Mucosa of rectum (tissue), 2 donors: ENCODE data around the gene PLPP7.
"Not testable (repeated sequence)": the region's sequence is repeated elsewhere in the genome, so short reads cannot be mapped to it uniquely, and the experiment has no call there.

Source experiments
- H3K27ac ChIP-seq, 2 donors: one replicate each; pipeline ENCODE4 v1.7.0; 2013; ENCODE audit warnings: inconsistent platforms in 2 of 2, low read depth in 2 of 2, low read length in 2 of 2
- H3K27me3 ChIP-seq, 2 donors: one replicate each; pipeline ENCODE4 v1.7.0; 2013; ENCODE audit warnings: low read length in 2 of 2; ENCODE audit not compliant: control insufficient read depth in 2 of 2, insufficient read depth in 2 of 2
- H3K36me3 ChIP-seq, 2 donors: one replicate each; pipeline ENCODE4 v1.7.0; 2013; ENCODE audit warnings: low read length in 2 of 2; ENCODE audit not compliant: control insufficient read depth in 2 of 2, insufficient read depth in 2 of 2
- H3K4me1 ChIP-seq, 2 donors: one replicate each; pipeline ENCODE4 v1.7.0; 2013; ENCODE audit warnings: low read length in 2 of 2, mild to moderate bottlenecking in 1 of 2; ENCODE audit not compliant: control insufficient read depth in 2 of 2, insufficient read depth in 2 of 2
- H3K4me3 ChIP-seq, 2 donors: one replicate each; pipeline ENCODE4 v1.7.0; 2013; ENCODE audit warnings: low read length in 2 of 2
- H3K9ac ChIP-seq, 2 donors: one replicate each; pipeline ENCODE4 v1.7.0; 2013; ENCODE audit warnings: low read length in 2 of 2, low read depth in 1 of 2, mild to moderate bottlenecking in 1 of 2
- H3K9me3 ChIP-seq, 2 donors: one replicate each; pipeline ENCODE4 v1.7.0; 2013; ENCODE audit warnings: low read length in 2 of 2; ENCODE audit not compliant: control insufficient read depth in 2 of 2
- donor health status: healthy.
- donor health status: Normal muscosa, but diverticular disease.

PLPP7 gene

GRCh38 chr9:131266266-131267229 is 23.0 kb upstream of the PLPP7 start:
- no peaks in the 10 kb centered on the region for H3K36me3 ChIP-seq
- no peaks in the 10 kb centered on the region for H3K27me3 ChIP-seq
- H3K27ac ChIP-seq, result no peak overlapping the region
- H3K4me1 ChIP-seq, result peaks cover 6 to 7% of the 10 kb centered on the region in 2 donors
- H3K9ac ChIP-seq, result no peak overlapping the region
- no peaks in the 10 kb centered on the region for H3K9me3 ChIP-seq
- H3K4me3 ChIP-seq, result no peak overlapping the region

- H3K36me3 ChIP-seq, result no peaks in the 10 kb centered on the region
- no peaks in the 10 kb centered on the region for H3K9me3 ChIP-seq
- peaks cover 0 to 4% of the 10 kb centered on the region in 2 donors for H3K27me3 ChIP-seq
- H3K27ac ChIP-seq, result peak overlapping the region; percentile 65 to 83
- peak overlapping the region in 1 of 2 donors; percentile 53 for H3K4me3 ChIP-seq
- H3K9ac ChIP-seq, result peak overlapping the region in 1 of 2 donors; percentile 47
- H3K4me1 ChIP-seq, result peaks cover 4 to 6% of the 10 kb centered on the region in 2 donors
These were observed 19.1 kb upstream of the PLPP7 start for GRCh38 chr9:131270171-131271015.

- not testable (repeated sequence) for H3K27me3 ChIP-seq, H3K4me1 ChIP-seq, H3K4me3 ChIP-seq, H3K9me3 ChIP-seq, H3K9ac ChIP-seq, H3K36me3 ChIP-seq
- peak overlapping the region in 1 of 2 donors; percentile 83 for H3K27ac ChIP-seq
These were observed 18.6 kb upstream of the PLPP7 start for GRCh38 chr9:131271016-131271273.

- H3K9ac ChIP-seq, result no peak overlapping the region
- H3K36me3 ChIP-seq, result no peaks in the 10 kb centered on the region
- H3K9me3 ChIP-seq, result no peaks in the 10 kb centered on the region
- H3K4me3 ChIP-seq, result no peak overlapping the region
- H3K27ac ChIP-seq, result peak overlapping the region in 1 of 2 donors; percentile 83
- peaks cover 4% of the 10 kb centered on the region in 2 donors for H3K4me1 ChIP-seq
- peaks cover 7 to 8% of the 10 kb centered on the region in 2 donors for H3K27me3 ChIP-seq
These were observed 18.0 kb upstream of the PLPP7 start for GRCh38 chr9:131271506-131271931.

GRCh38 chr9:131272212-131272611 is 17.3 kb upstream of the PLPP7 start:
- Histone ChIP-seq H3K27ac (peak overlapping the region; percentile 23 to 58), H3K36me3 (no peaks in the 10 kb centered on the region), H3K9me3 (no peaks in the 10 kb centered on the region), H3K4me1 (peaks cover 4% of the 10 kb centered on the region in 2 donors), H3K9ac (no peak overlapping the region), H3K27me3 (peaks cover 7 to 8% of the 10 kb centered on the region in 2 donors), H3K4me3 (peak overlapping the region in 1 of 2 donors; percentile 20)

GRCh38 chr9:131273146-131273855 is 16.2 kb upstream of the PLPP7 start:
- Histone ChIP-seq H3K36me3 (no peaks in the 10 kb centered on the region), H3K4me1 (peaks cover 6 to 7% of the 10 kb centered on the region in 2 donors), H3K9ac (peak overlapping the region; percentile 38 to 74), H3K27ac (peak overlapping the region; percentile 62 to 79), H3K4me3 (peak overlapping the region; percentile 72 to 80), H3K9me3 (no peaks in the 10 kb centered on the region), H3K27me3 (peaks cover 7 to 8% of the 10 kb centered on the region in 2 donors)

GRCh38 chr9:131273856-131274673 is 15.5 kb upstream of the PLPP7 start:
- Histone ChIP-seq H3K4me3 (peak overlapping the region; percentile 72 to 80), H3K4me1 (peaks cover 11% of the 10 kb centered on the region in 2 donors), H3K27ac (peak overlapping the region; percentile 62 to 79), H3K36me3 (no peaks in the 10 kb centered on the region), H3K9me3 (no peaks in the 10 kb centered on the region), H3K27me3 (peaks cover 7 to 8% of the 10 kb centered on the region in 2 donors), H3K9ac (peak overlapping the region; percentile 65 to 81)

- Histone ChIP-seq H3K4me1 (peaks cover 7 to 11% of the 10 kb centered on the region in 2 donors), H3K36me3 (no peaks in the 10 kb centered on the region), H3K9ac (peak overlapping the region; percentile 65 to 81), H3K27ac (peak overlapping the region; percentile 62 to 79), H3K9me3 (no peaks in the 10 kb centered on the region), H3K27me3 (peaks cover 7 to 10% of the 10 kb centered on the region in 2 donors), H3K4me3 (peak overlapping the region; percentile 72 to 80)
These were observed 14.7 kb upstream of the PLPP7 start for GRCh38 chr9:131274674-131275331.
